GM12878 (cell line): ENCODE results near the gene FADS3. TPM values are rescaled to one million over a fixed set of nuclear protein-coding genes. Genes with fewer than 3 reads are reported as not detected.

ENCODE experiments used
- ATAC-seq: fragments of 200-7000 bp; cut with Tn5 transposase; 3 replicates; pipeline ENCODE4 v1.9.1; 2020; ENCODE audit warnings: mild to moderate bottlenecking, moderate library complexity
- BruUV-seq: library from RNA; stranded (reverse); fragments of 400-500 nt; replicated peaks from 2 replicates; lab custom pipeline; 2021; lab: Mats Ljungman, UMichigan
- CTCF ChIA-PET: fragments of 300-600 bp; sonication (Branson Sonifier 250); formaldehyde crosslinking; extraction: SDS; loops from one replicate; lab custom pipeline; 2021; ENCODE audit warnings: inconsistent platforms; lab: Yijun Ruan, JAX
- POLR2A ChIA-PET: fragments of 350-600 bp; formaldehyde crosslinking; extraction: SDS; loops from one replicate; lab custom pipeline; 2021; ENCODE audit warnings: inconsistent platforms; lab: Charles Lee
- RAD21 ChIA-PET: fragments of 300-600 bp; sonication (Branson Sonifier 250); formaldehyde crosslinking; loops from one replicate; lab custom pipeline; 2023; ENCODE audit warnings: antibody characterized with exemption; ENCODE audit not compliant: unreplicated experiment; lab: Charles Lee
- SMC1A ChIA-PET: fragments of 300-600 bp; sonication (Branson Sonifier 250); formaldehyde crosslinking; loops from one replicate; lab custom pipeline; 2023; ENCODE audit not compliant: unreplicated experiment, uncharacterized antibody; lab: Charles Lee
- DNase-seq: peaks from one replicate; pipeline ENCODE4 v3.0.0-alpha.2; 2011; ENCODE audit warnings: low read depth, low spot score
- FAIRE-seq: peaks from 3 replicates; lab custom pipeline; 2011; peaks lifted over from hg19 to GRCh38; lab: Jason Lieb, UNC
- H2AFZ ChIP-seq: 2 replicates; pipeline ENCODE4 v1.6.0; 2011; ENCODE audit warnings: low read depth, low read length, control low read depth; ENCODE audit not compliant: control insufficient read depth
- H3K27ac ChIP-seq: 2 replicates; pipeline ENCODE4 v1.5.1; 2011; ENCODE audit warnings: control low read depth; ENCODE audit not compliant: control insufficient read depth, insufficient read depth
- H3K27me3 ChIP-seq, 2 experiments: replicated peaks in 1 of 2; 2 replicates each; pipeline versions ENCODE4 v1.6.0 to v1.6.1; 2011; ENCODE audit warnings: low read length in 1 of 2; ENCODE audit not compliant: control insufficient read depth in 2 of 2, insufficient read depth in 2 of 2
- H3K36me3 ChIP-seq, 2 experiments: 2 replicates each; pipeline ENCODE4 v1.5.1; 2011; ENCODE audit warnings: low read length in 1 of 2; ENCODE audit not compliant: control insufficient read depth in 2 of 2, insufficient read depth in 2 of 2
- H3K4me1 ChIP-seq: 2 replicates; pipeline ENCODE4 v1.6.1; 2011; ENCODE audit warnings: mild to moderate bottlenecking, low read length, moderate library complexity, mixed read lengths; ENCODE audit not compliant: control insufficient read depth, insufficient read depth
- H3K4me2 ChIP-seq: 2 replicates; pipeline ENCODE4 v1.6.0; 2011; ENCODE audit warnings: control low read depth; ENCODE audit not compliant: control insufficient read depth, insufficient read depth
- H3K4me3 ChIP-seq: fragments of 200-600 bp; sonication (generic); 2 replicates; pipeline ENCODE4 v1.5.1; 2016
- H3K79me2 ChIP-seq: 2 replicates; pipeline ENCODE4 v1.6.0; 2011; ENCODE audit warnings: low read length; ENCODE audit not compliant: control insufficient read depth, insufficient read depth
- H3K9ac ChIP-seq: 2 replicates; pipeline ENCODE4 v1.8.0; 2011; ENCODE audit warnings: low read length, control low read depth, mixed read lengths; ENCODE audit not compliant: control insufficient read depth, insufficient read depth
- H3K9me3 ChIP-seq: replicated peaks from 3 replicates; pipeline ENCODE4 v1.5.1; 2011; ENCODE audit warnings: mild to moderate bottlenecking, low read length; ENCODE audit not compliant: control insufficient read depth, insufficient read depth
- H4K20me1 ChIP-seq: 2 replicates; pipeline ENCODE4 v1.6.0; 2011; ENCODE audit not compliant: control insufficient read depth, insufficient read depth
- CBFB ChIP-seq: IDR thresholded peaks from 2 replicates; pipeline ENCODE4 v1.6.1; 2016; ENCODE audit warnings: antibody characterized with exemption, low read depth
- IKZF2 ChIP-seq, 2 experiments: fragments of 450-650 bp; IDR thresholded peaks; 2 replicates each; pipeline ENCODE4 v1.6.1; 2017; ENCODE audit warnings: mild to moderate bottlenecking in 2 of 2, moderate library complexity in 2 of 2
- NFYA ChIP-seq: IDR thresholded peaks from 2 replicates; pipeline ENCODE4 v1.6.1; 2011; ENCODE audit warnings: low read depth, mild to moderate bottlenecking, low read length, improper control_type of control experiment, borderline replicate concordance
- RAD21 ChIP-seq: IDR thresholded peaks from 2 replicates; pipeline ENCODE4 v1.6.1; 2011; ENCODE audit warnings: mild to moderate bottlenecking, low read depth, low read length, moderate library complexity; ENCODE audit not compliant: insufficient read depth
- SRF ChIP-seq, 2 experiments: IDR thresholded peaks; 2 replicates each; pipeline ENCODE4 v1.6.1; 2011; ENCODE audit warnings: low read depth in 2 of 2, low read length in 2 of 2, mild to moderate bottlenecking in 1 of 2, moderate library complexity in 1 of 2
- TARDBP ChIP-seq: IDR thresholded peaks from 2 replicates; pipeline ENCODE4 v1.6.1; 2016; ENCODE audit warnings: borderline replicate concordance
- ZBTB33 ChIP-seq: fragments of 450-650 bp; IDR thresholded peaks from 2 replicates; pipeline ENCODE4 v1.6.1; 2017; ENCODE audit warnings: mild to moderate bottlenecking
- ZNF217 ChIP-seq: fragments of 450-650 bp; IDR thresholded peaks from 2 replicates; pipeline ENCODE4 v1.6.1; 2017; ENCODE audit warnings: antibody characterized with exemption, mild to moderate bottlenecking
- WGBS: methylation state at CpG from one replicate; pipeline ENCODE4 v1.1.6; 2016; ENCODE audit warnings: low lambda C conversion rate; ENCODE audit not compliant: insufficient replicate concordance, insufficient coverage; ENCODE audit errors: missing lambda C conversion rate; 5-methylcytosine and 5-hydroxymethylcytosine counted together
- in situ Hi-C: fragments of 300-500 bp; cut with MboI; formaldehyde crosslinking; loops from 9 replicates; pipeline ENCODE4 v1.14.3; 2018; ENCODE audit warnings: mixed read lengths
- intact Hi-C: fragments of 100-400 bp; cut with micrococcal nuclease; formaldehyde crosslinking; loops from one replicate; pipeline ENCODE4 v1.14.2; 2022; ENCODE audit not compliant: unreplicated experiment
- polyA plus RNA-seq, 11 experiments: library from polyadenylated mRNA; depleted of rRNA in 4 of 11; unstranded in 6 of 11; stranded (reverse) in 5 of 11; fragments of >200 nt; fragmentation: Nextera tagmentation in 4 of 11; fragmentation: Illumina TruSeq in 1 of 11; extraction: Ambion mirVana in 4 of 11; extraction: Trizol in 1 of 11; gene quantifications; 1 replicate in 1 of 11; 2 replicates in 10 of 11; pipeline versions ENCODE4 v1.2.1 to v1.2.3, GENCODE V29; 2011 to 2016; ENCODE audit warnings: inconsistent platforms in 2 of 11, missing spikeins in 2 of 11, low read depth in 1 of 11
- total RNA-seq, 4 experiments: library from RNA; depleted of rRNA in 3 of 4; stranded (reverse); fragments of >200 nt in 3 of 4; fragmentation: Illumina TruSeq in 1 of 4; extraction: Trizol in 1 of 4; gene quantifications; 2 replicates each; pipeline versions ENCODE4 v1.2.1 to v1.2.3, GENCODE V29; 2013 to 2021
- TF ChIP-seq, protein P1 (sequence below): fragments of 450-650 bp; IDR thresholded peaks from 2 replicates; pipeline ENCODE4 v1.6.1; 2017; ENCODE audit warnings: borderline replicate concordance
- TF ChIP-seq, protein P2 (sequence below), 3 experiments: IDR thresholded peaks in 2 of 3; conservative IDR thresholded peaks in 1 of 3; 2 replicates each; pipeline ENCODE4 v1.5.1; 2011; ENCODE audit warnings: low read depth in 3 of 3, low read length in 3 of 3, mild to moderate bottlenecking in 3 of 3, control low read depth in 2 of 3, moderate library complexity in 2 of 3, inconsistent platforms in 1 of 3, mixed read lengths in 1 of 3; ENCODE audit not compliant: control insufficient read depth in 2 of 3, insufficient read depth in 1 of 3; ENCODE audit errors: extremely low read depth in 1 of 3

FADS3 gene
- total and polyA plus RNA-seq, 10 of the 15 experiments (the other 5 are each of a cell fraction or from before 2014, with no cell fraction given) = 0.23 to 8.1 (median 4.2) TPM

GRCh38 chr11:61869429-61869707 lies 22.0 kb downstream of the FADS3 start:
- CTCF ChIA-PET = interaction anchor here (0.7 to 5.3 kb wide), 4 partner anchors 29 to 239 kb away, joined by 3 to 49 read pairs (median 26); no protein-coding TSS in a partner anchor
- DNase-seq (no peak), ATAC-seq (no peak), FAIRE-seq (no peak)
- Histone ChIP-seq H3K4me1 (no peaks in the 10 kb centered on the region), H3K9ac (no peak overlapping the region), H3K4me3 (no peak overlapping the region), H3K79me2 (no peaks in the 10 kb centered on the region), H3K9me3 (no peaks in the 10 kb centered on the region), H2AFZ (no peak overlapping the region), H4K20me1 (no peaks in the 10 kb centered on the region), H3K36me3 (peaks cover 0 to 7% of the 10 kb centered on the region in 2 experiments; a peak in 3 of 4 replicates), H3K27me3 (no peaks in the 10 kb centered on the region; a peak in 1 of 4 replicates), H3K4me2 (no peak overlapping the region), H3K27ac (no peak overlapping the region)
- POLR2A ChIA-PET = interaction anchor here (0.6 kb wide), 1 partner anchor 19 kb away, joined by 5 read pairs; no protein-coding TSS in a partner anchor
- intact Hi-C loops (no loop called here), in situ Hi-C loops (no loop called here)
- no TSS peak for BruUV-seq
- WGBS = 45% methylated on average over 4 of the region's 4 CpGs
- SMC1A ChIA-PET = interaction anchor here (0.9 to 1.6 kb wide), 3 partner anchors 29 to 212 kb away, joined by 3 to 9 read pairs (median 9); no protein-coding TSS in a partner anchor
- TF ChIP-seq IKZF2 (IDR thresholded peaks at IDR 0.05) (no peak), RAD21 (no peak), TARDBP (no peak), ZBTB33 (no peak), ZNF217 (no peak), NFYA (no peak), SRF (IDR thresholded peaks at IDR 0.05; ENCODE audit: low read depth in 2 of 2, low read length in 2 of 2) (no peak), CBFB (no peak)
- TF ChIP-seq, protein P1, sequence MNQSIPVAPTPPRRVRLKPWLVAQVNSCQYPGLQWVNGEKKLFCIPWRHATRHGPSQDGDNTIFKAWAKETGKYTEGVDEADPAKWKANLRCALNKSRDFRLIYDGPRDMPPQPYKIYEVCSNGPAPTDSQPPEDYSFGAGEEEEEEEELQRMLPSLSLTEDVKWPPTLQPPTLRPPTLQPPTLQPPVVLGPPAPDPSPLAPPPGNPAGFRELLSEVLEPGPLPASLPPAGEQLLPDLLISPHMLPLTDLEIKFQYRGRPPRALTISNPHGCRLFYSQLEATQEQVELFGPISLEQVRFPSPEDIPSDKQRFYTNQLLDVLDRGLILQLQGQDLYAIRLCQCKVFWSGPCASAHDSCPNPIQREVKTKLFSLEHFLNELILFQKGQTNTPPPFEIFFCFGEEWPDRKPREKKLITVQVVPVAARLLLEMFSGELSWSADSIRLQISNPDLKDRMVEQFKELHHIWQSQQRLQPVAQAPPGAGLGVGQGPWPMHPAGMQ = no peak
- TF ChIP-seq, protein P2, sequence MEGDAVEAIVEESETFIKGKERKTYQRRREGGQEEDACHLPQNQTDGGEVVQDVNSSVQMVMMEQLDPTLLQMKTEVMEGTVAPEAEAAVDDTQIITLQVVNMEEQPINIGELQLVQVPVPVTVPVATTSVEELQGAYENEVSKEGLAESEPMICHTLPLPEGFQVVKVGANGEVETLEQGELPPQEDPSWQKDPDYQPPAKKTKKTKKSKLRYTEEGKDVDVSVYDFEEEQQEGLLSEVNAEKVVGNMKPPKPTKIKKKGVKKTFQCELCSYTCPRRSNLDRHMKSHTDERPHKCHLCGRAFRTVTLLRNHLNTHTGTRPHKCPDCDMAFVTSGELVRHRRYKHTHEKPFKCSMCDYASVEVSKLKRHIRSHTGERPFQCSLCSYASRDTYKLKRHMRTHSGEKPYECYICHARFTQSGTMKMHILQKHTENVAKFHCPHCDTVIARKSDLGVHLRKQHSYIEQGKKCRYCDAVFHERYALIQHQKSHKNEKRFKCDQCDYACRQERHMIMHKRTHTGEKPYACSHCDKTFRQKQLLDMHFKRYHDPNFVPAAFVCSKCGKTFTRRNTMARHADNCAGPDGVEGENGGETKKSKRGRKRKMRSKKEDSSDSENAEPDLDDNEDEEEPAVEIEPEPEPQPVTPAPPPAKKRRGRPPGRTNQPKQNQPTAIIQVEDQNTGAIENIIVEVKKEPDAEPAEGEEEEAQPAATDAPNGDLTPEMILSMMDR (IDR thresholded peaks at IDR 0.05 in 2 of 3, conservative IDR thresholded peaks at IDR 0.05 in 1 of 3; ENCODE audit: control insufficient read depth in 2 of 3, extremely low read depth in 1 of 3, insufficient read depth in 1 of 3, low read depth in 3 of 3, low read length in 3 of 3) = no peak
- RAD21 ChIA-PET = interaction anchor here (1.7 to 3.3 kb wide), 4 partner anchors 61 to 213 kb away, joined by 3 to 19 read pairs (median 12); no protein-coding TSS in a partner anchor
